Pancreas (tissue), 10 donors: ENCODE data around the gene VIT. TPM values are rescaled to one million over a fixed set of nuclear protein-coding genes. Genes with fewer than 3 reads are reported as not detected.

Experiments used
- ATAC-seq, 4 donors: fragments of 200-7000 bp; cut with Tn5 transposase; one replicate each; pipeline versions ENCODE4 v1.8.0 to v1.9.1; 2020; ENCODE audit warnings: mild to moderate bottlenecking in 4 of 4, moderate library complexity in 4 of 4
- DNase-seq, 6 donors: peaks; one replicate each; pipeline ENCODE4 v3.0.0-alpha.2; 2020
- FAIRE-seq: peaks from 2 replicates; lab custom pipeline; 2012; peaks lifted over from hg19 to GRCh38; lab: Jason Lieb, UNC
- H3K27ac ChIP-seq, 4 donors: fragments of 200-600 bp; sonication (generic); 1 replicate in 3 of 4; 2 replicates in 1 of 4; pipeline versions ENCODE4 v1.5.0 to v1.8.0; 2020
- H3K27me3 ChIP-seq, 4 donors: fragments of 200-600 bp; one replicate each; pipeline ENCODE4 v1.8.0; 2021
- H3K36me3 ChIP-seq, 3 donors: fragments of 200-600 bp; sonication (generic) in 1 of 3; one replicate each; pipeline versions ENCODE4 v1.5.0 to v1.8.0; 2020 to 2021
- H3K4me1 ChIP-seq, 3 donors: fragments of 200-600 bp; one replicate each; pipeline ENCODE4 v1.8.0; 2021
- H3K4me3 ChIP-seq, 4 donors: fragments of 200-600 bp; sonication (generic) in 2 of 4; one replicate each; pipeline versions ENCODE4 v1.5.0 to v1.8.0; 2020 to 2021
- H3K9me3 ChIP-seq, 4 donors: fragments of 200-600 bp; one replicate each; pipeline ENCODE4 v1.8.0; 2021
- CTCF ChIP-seq, 4 donors: fragments of 200-600 bp; sonication (generic) in 3 of 4; IDR thresholded peaks; one replicate each; pipeline versions ENCODE4 v1.5.0 to v1.8.0; 2021; ENCODE audit warnings: antibody characterized with exemption in 4 of 4
- WGBS, 2 donors: extraction: QIAGEN DNeasy Blood & Tissue Kit; methylation state at CpG; one replicate each; pipeline ENCODE4 v1.1.7; 2013; 5-methylcytosine and 5-hydroxymethylcytosine counted together
- intact Hi-C, 3 donors: fragments of 100-400 bp; cut with DNase I; formaldehyde crosslinking; loops; one replicate each; pipeline versions ENCODE4 v1.11.1 to v1.14.2; 2022
- polyA plus RNA-seq, 2 donors: library from polyadenylated mRNA; stranded (reverse); fragments of 200-250 nt; gene quantifications; one replicate each; pipeline ENCODE4 v1.2.3, GENCODE V29; 2013
- total RNA-seq, 6 donors: library from RNA; stranded (reverse); fragmentation: NEBNext Ultra II Directional in 4 of 6; extraction: Animal tissue kit (Norgen Biotek cat#: 25700) in 4 of 6; gene quantifications; one replicate each; pipeline versions ENCODE4 v1.2.1 to v1.2.4, GENCODE V29; 2021 to 2023
- donor health status: healthy with polysubstance abuse.
- donor health status: DM: no; HTN: no; CAD: no; lungs with moderate emphysema.
- donor health status: DM: no; HTN: no; CAD: no.
- donor health status: control.
- donor health status: control.
- donor health status: Bipolar disorder and iron deficiency.
- donor health status: DM: yes; HTN: yes; CAD: no.
- donor health status: DM: no; HTN: no; CAD: no.
- donor health status: DM: no; HTN: no; CAD: no.
- donor health status: DM: yes; HTN: yes; CAD: no.

The VIT gene
- total RNA-seq (1 to 10 TPM in 1 of 6 donors, under 1 TPM in 5; 0.19 to 2.9 (median 0.34) TPM), polyA plus RNA-seq (under 1 TPM; 0.35 to 0.42 TPM)

- DNase-seq = no peak
- intact Hi-C loops = no loop called here
- Histone ChIP-seq H3K9me3 (no peaks in the 10 kb centered on the region), H3K27ac (no peak within 1 kb of the TSS), H3K36me3 (no peaks in the 10 kb centered on the region), H3K27me3 (no peaks in the 10 kb centered on the region), H3K4me1 (no peaks in the 10 kb centered on the region), H3K4me3 (no peak within 1 kb of the TSS)
- 49 to 54% methylated on average over 2 of the region's 2 CpGs for WGBS, 2 donors
- no peak for FAIRE-seq
- no peak for TF ChIP-seq CTCF (IDR thresholded peaks at IDR 0.05)
- no peak for ATAC-seq
Measured at GRCh38 chr2:36696533-36696932, at the start of gene VIT. VIT (plus strand) TSS chr2:36696707; CDS start chr2:36716371, 19,664 bp downstream.

GRCh38 chr2:36650031-36650829 lies 46.3 kb upstream of the VIT start:
- FAIRE-seq (no peak), DNase-seq (no peak), ATAC-seq (peak in 3 of 4 donors; percentile 32 to 71 (median 40))
- intact Hi-C loops = loop anchor here in 1 of 3 donors (10.0 kb wide), 1 partner anchor 295 kb away; the partner anchor contains the start of gene CRIM1
- no peak overlapping the region for H3K4me3 ChIP-seq
- no peaks in the 10 kb centered on the region for H3K4me1 ChIP-seq
- no peak overlapping the region for H3K27ac ChIP-seq
- no peaks in the 10 kb centered on the region for H3K27me3 ChIP-seq
- 65 to 68% methylated on average over 4 of the region's 4 CpGs for WGBS, 2 donors
- H3K9me3 ChIP-seq = no peaks in the 10 kb centered on the region
- no peak for TF ChIP-seq CTCF (IDR thresholded peaks at IDR 0.05)
- no peaks in the 10 kb centered on the region for H3K36me3 ChIP-seq

- no peaks in the 10 kb centered on the region for H3K4me1 ChIP-seq
- no peaks in the 10 kb centered on the region for H3K27me3 ChIP-seq
- TF ChIP-seq CTCF (IDR thresholded peaks at IDR 0.05) = no peak
- no peak for DNase-seq
- no peak overlapping the region for H3K27ac ChIP-seq
- H3K36me3 ChIP-seq = no peaks in the 10 kb centered on the region
- WGBS, 2 donors = 55 to 60% methylated on average over 5 of the region's 5 CpGs
- H3K9me3 ChIP-seq = no peaks in the 10 kb centered on the region
- no peak overlapping the region for H3K4me3 ChIP-seq
- intact Hi-C loops = loop anchor here in 1 of 3 donors (10.0 kb wide), 1 partner anchor 298 kb away; the partner anchor contains the start of gene CRIM1
- no peak for FAIRE-seq
- ATAC-seq = no peak
Measured at GRCh38 chr2:36653155-36653554, 43.4 kb upstream of the VIT start.

GRCh38 chr2:36653967-36654694 lies 42.4 kb upstream of the VIT start:
- Histone ChIP-seq H3K36me3 (no peaks in the 10 kb centered on the region), H3K27me3 (no peaks in the 10 kb centered on the region), H3K4me1 (no peaks in the 10 kb centered on the region), H3K9me3 (no peaks in the 10 kb centered on the region), H3K4me3 (no peak overlapping the region), H3K27ac (no peak overlapping the region)
- intact Hi-C loops = loop anchor here in 1 of 3 donors (10.0 kb wide), 1 partner anchor 299 kb away; the partner anchor contains the start of gene CRIM1
- ATAC-seq (no peak), DNase-seq (no peak), FAIRE-seq (no peak)
- no peak for TF ChIP-seq CTCF (IDR thresholded peaks at IDR 0.05)
- WGBS, 2 donors = 40 to 60% methylated on average over 2 of the region's 2 CpGs
